NCI-H2107 treated with DMSO at 0.1 percent for 48 hours (cell line): ENCODE results near the gene TXNDC9.
"Not testable (repeated sequence)": the region's sequence is repeated elsewhere in the genome, so short reads cannot be mapped to it uniquely, and the experiment has no call there.

ENCODE experiments used
- DNase-seq: peaks from one replicate; lab custom pipeline; 2025; ENCODE audit not compliant: unreplicated experiment; lab: John Stamatoyannopoulos, UW

The TXNDC9 gene, protein sequence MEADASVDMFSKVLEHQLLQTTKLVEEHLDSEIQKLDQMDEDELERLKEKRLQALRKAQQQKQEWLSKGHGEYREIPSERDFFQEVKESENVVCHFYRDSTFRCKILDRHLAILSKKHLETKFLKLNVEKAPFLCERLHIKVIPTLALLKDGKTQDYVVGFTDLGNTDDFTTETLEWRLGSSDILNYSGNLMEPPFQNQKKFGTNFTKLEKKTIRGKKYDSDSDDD

DNA sequence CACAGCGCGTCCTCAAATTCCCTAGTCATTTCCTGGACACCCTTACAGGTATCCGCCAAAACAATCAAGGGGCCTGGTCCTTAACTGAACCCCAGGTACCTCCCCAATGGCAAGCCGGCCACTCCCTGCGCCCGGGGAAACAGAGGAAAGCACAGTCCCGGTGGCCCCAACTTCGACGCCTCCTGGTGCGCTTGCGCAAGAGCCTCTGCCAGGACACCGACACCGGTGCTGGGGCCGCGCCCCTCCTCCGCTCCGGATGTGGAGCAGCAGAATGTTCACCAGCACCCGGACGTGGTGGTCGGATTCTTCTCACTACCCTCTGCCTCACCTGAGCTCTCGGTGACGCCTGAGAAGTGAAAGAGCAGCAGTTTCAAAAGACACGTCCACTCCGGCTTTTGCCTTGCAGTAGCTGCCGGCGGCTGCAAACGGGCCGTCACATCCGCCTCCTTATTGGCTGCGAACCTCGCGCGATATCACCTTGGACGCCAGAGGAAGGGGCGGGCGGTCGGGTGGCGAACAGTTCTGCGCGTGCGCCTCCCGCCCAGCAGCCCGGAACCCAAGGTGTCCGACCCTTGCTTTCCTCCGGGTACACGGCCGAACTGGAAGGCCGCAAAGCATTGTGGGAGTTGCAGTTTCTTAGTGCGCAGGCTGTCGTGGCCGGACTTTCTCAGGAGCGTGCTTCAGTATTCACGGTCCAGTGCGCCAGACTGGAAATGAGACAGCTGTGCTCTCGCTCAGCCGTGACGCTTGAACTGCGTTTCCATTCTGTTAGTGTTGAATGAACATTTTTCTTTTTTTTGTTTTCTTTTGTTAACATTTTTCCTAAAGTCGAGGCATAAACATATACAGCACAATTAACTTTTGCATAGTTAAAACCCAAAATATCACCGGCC, at the start of gene TXNDC9:
TSS of gene TXNDC9 (minus strand) at position 423 of the 893 bp plus-strand sequence. CDS start 3,123 bp downstream, outside the sequence.
- DNase-seq = peak; percentile 96

DNA sequence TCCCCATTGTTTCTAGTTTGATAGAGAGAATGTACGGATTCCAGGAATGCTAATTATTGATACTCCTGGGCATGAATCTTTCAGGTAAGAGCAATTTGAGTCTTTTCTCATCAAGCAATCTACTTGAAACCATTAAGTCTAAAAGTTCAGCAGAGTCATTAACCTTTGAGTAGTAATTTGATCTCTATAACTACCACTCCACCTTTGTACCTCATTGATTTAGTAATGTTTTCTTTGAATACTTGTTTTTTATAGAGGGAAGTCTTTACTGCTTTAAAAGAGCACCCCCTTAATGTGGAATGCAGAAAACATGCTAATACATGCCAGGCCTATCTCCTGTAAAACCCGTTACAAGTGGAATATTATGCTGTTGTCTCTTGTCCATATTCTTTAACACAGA, 46.0 kb upstream of the TXNDC9 start:
- no peak for DNase-seq

DNA sequence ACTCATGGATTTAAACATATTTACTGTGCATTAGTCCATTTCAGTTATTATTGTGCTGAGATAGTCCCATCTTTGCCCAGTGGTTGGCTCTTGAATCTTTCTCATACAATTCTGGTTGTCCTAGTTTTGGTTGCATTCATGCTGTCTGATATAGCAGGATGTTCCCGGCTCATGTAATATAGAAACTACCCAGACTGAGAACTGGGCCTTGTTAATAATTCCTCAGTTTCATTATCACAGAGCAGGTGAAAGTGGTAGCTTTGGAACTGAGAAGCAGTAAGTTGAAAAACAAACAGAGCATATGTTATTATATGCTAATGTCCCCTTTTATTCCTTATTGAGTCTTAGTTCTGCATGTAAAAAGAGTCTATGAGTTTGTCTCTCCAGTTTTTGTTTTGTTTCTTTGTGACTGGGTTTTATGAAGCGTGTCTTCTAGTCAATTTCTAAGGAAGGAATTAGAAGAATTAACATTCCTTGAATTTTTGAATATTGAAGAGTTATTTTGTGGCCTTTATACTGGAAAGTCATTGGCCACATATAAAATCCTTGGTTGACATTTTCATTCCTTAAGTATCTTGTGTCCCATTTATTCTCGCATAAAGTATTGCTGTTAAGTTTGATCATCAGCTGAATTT, 44.4 kb upstream of the TXNDC9 start:
- no peak for DNase-seq

DNA sequence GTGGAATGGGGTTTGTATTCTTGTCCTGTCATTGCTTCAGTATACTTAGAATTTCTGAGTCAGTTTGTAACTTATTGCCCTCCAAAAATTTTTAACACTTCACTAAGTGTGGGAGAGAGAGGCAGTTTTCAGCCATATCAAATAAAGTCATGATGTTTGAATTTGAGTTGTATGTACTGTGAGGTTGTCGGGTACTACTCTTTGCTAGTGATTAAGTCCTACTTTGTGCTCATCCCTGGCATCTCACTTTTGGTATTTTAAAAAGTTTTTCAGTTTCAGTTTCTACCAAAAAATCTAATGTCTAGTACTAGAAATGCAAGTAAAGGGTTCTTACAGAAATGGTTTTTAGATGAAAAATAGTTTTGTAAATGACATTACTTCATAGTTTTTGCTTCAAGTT, 41.7 kb upstream of the TXNDC9 start:
- no peak for DNase-seq

DNA sequence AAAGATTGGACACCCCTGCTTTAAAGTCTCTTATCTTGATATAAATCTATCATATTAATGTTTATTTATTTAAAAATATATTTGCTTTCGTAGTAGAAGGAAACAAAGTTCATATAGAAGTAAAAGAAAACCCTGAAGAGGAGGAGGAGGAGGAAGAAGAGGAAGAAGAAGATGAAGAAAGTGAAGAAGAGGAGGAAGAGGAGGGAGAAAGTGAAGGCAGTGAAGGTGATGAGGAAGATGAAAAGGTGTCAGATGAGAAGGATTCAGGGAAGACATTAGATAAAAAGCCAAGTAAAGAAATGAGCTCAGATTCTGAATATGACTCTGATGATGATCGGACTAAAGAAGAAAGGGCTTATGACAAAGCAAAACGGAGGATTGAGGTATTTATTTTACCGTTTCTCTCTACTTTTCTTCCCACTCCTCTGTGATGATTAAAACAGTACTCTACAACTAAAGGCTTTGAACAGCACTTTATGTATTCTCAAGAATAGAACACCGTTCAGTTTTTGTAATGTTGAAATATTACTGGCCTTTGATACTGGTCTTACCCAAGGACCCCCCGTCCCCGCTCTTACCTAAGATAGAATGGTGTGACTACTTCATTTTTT, 40.2 kb upstream of the TXNDC9 start:
- DNase-seq = no peak

DNA sequence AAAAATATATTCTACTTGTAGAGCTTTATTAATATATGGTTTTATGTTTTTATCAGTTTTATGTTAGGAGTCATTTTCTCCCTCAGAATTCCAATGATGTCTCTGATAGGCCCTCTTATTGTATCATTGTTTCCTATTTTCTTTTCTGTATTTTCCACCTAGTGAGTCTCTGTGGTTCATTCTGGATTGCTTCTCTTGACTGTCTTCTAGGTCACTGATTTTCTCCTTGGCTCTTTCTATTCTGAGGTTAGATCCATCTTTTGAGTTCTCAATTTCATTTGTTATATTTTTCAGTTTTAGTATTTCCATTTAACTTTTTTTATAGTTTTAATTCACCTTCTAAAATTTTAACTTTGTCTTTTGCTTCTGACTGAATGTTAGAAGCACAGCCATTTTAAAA, 38.6 kb upstream of the TXNDC9 start:
- no peak for DNase-seq

DNA sequence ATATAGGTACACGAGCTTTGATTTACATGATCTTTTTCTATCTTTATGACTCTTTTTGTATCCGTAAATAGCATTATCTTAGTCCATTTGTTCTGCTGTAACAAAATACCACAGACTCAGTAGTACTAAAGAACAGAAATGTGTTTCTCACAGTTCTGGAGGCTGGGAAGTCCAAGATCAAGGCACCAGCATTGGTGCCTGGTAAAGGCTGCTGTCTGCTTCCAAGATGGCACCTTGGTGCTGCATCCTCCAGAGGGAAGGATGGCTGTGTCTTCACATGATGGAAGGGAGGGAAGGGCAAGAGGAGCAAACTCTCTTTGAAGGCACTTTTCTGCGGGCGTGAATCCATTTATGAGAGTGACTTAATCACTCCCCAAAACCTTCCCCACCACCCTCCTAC, 37.0 kb upstream of the TXNDC9 start:
- no peak for DNase-seq

DNA sequence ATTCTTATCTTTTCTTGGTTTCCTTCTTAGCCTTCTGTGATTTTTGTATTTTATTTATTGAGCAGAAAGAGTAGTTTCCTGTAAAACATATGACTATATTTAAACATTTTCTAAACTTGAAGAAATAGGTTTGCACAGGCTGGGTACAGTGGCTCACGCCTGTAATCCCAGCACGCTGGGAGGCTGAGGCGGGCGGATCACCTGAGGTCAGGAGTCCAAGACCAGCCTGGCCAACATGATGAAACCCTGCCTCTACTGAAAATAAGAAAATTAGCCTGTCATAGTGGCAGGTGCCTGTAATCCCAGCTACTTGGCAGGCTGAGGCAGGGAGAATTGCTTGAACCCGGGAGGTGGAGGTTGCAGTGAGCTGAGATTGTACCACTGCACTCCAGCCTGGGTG, 32.7 kb upstream of the TXNDC9 start:
- not testable (repeated sequence) for DNase-seq

DNA sequence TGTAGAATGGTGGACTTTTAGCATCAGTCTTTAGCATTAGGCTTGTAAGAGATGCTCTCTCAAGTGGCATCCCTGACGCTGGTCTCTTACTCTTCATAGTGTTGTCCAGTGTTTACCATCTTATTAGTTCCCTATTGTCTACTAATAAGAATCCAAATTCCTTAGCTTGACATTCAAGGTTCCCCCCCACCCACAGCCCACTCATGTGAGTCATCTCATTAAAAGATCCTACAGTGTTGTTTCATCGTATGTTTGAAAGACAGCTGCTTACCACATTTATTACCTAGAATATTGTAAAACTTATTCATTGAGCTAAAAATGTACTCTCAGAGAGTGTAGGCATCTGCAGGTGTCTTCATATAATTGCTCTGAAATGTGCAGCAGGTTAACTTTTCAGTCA, 29.5 kb upstream of the TXNDC9 start:
- no peak for DNase-seq

DNA sequence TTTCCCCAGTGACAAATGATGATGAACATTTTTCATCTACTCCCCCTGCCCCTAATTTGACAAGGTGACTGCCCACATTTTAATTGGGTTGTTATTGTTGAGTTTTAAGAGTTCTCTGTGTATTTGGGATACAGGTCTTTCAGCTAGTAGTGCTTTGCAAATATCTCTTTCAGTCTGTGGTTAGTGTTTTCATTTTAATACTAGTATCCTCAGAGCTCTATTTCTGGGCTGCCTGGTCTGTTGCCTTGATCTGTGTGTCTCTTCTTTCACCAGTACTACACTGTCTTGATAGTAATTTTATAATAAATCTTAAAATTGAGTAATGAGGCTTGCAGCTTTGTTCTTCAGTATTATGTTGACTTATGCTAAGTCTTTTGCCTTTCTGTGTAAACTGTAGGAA, 20.7 kb upstream of the TXNDC9 start:
- DNase-seq = no peak

DNA sequence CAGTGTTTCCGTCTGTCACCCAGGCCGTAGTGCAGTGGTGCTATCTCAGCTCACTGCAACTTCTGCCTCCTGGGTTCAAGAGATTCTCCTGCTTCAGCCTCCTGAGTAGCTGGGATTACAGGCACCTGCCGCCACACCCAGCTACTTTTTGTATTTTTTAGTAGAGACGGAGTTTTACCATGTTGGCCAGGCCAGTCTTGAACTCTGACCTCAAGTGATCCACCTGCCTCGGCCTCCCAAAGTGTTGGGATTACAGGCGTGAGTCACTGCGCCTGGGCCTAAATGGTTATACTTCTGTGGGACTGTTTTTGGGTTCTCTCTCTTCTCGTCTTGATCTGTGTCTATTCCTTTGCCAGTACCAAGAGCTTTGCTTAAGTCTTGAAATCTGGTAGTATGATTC, 18.7 kb upstream of the TXNDC9 start:
- not testable (repeated sequence) for DNase-seq

DNA sequence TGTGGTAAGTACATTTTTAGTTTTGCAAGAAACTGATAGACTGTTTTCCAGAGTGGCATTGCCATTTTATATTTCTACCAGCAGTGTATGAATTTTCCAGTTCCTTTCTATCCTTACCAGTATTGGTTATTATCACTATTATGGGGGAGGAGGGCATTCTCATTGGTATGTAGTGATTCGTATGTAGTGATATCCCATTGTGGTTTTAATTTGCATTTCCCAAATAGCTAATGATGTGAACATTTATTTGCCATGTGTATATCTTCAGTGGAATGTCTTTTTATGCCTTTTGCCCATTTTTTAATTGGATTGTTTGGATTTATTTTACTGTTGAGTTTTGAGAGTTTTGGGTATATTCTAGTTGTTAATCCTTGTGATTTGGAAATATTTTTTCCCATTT, 17.9 kb upstream of the TXNDC9 start:
- DNase-seq = no peak

DNA sequence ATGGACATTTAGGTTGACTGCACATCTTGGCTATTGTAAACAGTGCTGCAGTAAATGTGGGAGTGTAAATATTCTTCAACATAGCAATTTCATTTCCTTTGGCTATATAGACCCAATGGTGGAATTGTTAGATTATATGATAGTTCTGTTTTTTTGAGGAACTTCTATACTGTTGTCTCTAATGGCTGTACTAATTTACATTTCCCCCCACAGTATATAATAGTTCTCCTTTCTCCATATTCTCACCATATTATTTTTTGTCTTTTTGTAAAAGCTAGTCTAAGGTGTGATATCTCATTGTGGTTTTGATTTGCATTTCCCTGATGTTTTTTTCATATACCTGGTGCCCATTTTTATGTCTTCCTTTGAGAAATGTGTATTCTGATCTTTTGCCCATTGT, 14.1 kb upstream of the TXNDC9 start:
- DNase-seq = no peak

DNA sequence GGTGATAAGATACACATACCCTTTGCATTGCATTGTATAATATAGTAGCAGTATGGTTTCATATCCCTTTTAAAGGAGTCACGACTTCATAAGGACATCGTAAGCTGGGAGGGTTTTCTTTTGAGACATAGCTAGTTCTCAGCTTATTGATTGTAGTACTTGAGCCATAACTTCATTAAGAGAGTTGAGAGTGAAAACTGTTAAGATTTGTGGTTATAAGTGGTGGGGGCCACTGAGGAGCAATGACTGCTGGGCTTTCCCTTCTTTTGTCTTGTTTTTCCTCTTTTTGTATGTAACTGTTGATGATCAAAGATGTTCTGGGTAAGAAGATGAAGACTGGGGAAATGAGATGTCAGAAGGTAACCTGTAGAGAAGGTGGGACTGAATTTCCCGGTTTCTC, 12.0 kb upstream of the TXNDC9 start:
- DNase-seq = no peak

DNA sequence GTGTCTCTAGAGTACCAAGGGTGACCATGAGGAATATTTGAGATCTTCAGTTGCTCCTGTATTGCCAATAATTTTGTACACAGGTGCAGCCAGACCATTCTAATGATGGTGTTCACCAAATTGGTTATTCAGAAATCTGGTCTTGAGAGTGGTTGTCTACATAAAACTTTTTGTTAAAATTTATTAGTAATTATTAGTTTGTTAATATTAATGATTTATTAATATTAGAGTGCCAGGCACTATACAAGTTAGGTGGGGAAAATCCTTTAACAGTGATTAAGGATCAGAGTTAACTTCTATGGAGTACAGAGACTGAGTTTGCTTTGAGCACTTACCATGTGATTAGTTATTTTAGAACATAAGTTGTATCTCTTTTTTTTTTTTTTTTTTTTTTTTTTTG, 10.1 kb upstream of the TXNDC9 start:
- DNase-seq = no peak

DNA sequence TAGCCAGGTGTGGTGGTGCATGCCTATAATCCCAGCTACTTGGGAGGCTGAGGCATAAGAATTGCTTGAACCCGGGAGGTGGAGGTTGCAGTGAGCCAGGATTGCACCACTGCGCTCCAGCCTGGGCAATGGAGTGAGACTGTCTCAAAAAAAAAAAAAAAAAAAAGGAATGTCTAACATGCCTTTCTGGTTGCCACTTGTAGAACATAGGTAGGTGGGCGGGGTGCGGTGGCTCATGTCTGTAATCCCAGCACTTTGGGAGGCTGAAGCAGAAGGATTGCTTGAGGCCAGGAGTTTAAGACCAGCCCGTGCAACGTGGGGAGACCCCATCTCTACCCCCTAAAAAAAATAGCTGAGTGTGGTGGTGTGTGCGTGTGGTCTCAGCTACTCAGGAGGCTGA, 9.3 kb upstream of the TXNDC9 start:
- not testable (repeated sequence) for DNase-seq

DNA sequence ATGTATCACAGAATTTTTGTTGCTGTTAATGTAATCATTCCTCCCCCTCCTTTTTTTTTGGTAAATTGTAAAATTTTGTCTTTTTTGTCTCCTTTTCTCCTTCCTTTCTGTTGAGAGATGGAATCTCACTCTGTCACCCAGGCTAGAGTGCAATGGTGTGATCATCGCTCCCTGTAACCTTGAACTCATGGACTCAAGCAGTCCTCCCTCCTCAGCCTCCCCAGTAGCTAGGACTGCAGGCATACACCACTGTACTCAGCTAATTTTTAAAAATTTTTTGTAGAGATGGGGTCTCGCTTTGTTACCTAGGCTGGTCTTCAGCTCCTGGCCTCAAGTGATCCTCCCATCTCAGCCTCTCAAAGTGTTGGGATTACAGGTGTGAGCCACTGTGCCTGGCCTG, 6.4 kb upstream of the TXNDC9 start:
- DNase-seq = no peak

DNA sequence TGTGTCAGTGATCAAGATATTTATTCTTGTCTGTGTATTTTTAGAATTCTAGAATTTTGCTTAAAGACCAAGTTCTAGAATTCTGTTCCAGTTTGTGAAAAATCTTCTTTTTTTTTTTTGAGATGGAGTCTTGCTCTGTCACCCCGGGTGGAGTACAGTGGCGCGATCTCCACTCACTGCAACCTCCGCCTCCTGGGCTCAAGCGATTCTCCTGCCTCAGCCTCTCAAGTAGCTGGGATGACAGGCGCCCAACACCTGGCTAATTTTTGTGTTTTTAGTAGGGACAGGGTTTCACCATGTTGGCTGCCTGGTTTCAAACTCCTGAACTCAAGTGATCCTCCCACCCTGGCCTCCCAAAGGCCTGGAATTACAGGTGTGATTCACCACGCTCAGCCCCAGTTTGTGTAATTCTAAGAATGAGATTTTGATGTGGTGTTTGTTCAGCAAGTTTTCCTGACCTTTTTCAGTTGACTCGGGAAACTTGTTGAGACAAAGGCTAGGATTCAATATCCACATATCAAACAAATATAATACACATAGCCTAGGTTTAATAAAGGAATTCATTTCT, 4.6 kb upstream of the TXNDC9 start:
- DNase-seq = no peak

DNA sequence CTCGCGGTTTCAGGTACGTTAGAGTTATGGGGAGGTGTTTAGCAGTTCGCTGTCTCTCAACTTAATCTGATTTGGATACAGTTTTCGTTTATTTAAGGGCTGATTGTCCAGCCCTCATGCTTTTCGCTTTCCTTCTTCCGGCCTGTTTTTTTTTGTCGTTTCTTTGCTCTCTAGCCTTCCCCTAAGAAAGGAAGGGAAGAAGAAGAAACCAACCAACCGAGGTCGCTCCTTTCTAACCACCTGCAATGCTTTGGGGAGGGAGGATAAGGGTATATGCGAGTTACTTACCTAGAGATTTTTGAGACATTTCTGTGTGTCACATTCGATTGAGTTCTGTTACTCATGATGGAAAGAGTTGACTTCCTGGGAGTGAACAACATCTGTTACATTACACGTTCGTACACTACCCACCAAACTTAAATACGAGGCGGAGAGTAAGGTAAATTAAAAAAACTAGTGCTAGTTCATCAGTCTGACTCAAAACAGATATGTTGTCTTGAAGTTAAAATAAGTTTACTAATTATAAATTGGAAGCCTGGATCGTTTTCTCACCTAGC, 2.0 kb upstream of the TXNDC9 start:
- DNase-seq = peak; percentile 16

DNA sequence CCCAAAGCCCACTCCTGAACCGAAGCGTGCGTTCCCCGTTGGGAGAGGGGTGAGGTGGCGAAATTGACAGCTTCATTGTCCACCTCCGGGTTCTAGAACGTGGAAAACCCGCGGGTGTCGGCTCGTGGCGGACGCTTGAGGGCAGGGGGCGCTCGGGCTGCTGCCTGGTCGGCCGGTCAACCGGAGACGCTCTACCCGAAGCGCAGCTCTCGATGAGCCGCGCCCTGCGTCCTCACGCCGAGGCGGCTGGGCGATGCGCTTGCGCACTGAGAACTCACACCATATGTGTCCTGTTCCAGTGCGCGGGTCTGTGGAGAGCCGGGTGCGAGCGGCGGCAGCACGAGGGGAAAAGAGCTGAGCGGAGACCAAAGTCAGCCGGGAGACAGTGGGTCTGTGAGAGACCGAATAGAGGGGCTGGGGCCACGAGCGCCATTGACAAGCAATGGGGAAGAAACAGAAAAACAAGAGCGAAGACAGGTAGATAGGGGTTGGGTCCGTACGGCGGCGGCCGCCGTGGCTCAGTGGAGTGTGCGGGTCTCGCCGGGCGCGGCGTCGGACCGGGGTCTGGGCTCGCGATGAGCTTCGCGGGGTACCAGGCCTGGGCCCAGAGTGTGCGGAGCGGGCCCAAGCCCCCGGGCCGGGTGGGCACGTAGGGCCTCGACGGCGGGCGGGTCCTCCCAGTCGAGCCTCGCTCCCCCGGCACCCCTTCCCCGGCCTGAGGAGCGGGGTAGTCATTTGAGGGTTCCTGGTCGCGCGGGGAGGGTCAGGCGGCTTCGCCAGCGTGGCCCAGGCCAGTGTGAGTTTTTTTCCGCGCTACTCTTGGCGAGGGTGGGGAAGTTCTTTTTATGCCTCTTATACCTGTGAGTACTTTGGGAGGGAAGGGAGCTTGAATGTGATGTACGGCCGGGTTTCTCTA, 1.2 kb upstream of the TXNDC9 start, which contains the start of gene EIF5B:
TSS of gene EIF5B (plus strand) at position 277 of the 916 bp plus-strand sequence. CDS start at position 443, 166 bp downstream.
- DNase-seq = peak; percentile 61
